SK-N-SH (cell line): ENCODE measurements around the gene PKP4.

ENCODE experiments used
- CHD2 ChIP-seq: fragments of 150-350 bp; IDR thresholded peaks from 2 replicates; pipeline ENCODE4 v1.6.1; 2018; ENCODE audit warnings: low read length; ENCODE audit not compliant: partially characterized antibody
- CTCF ChIP-seq: fragments of 200-600 bp; sonication (generic); IDR thresholded peaks from 2 replicates; pipeline ENCODE4 v1.6.1; 2017; ENCODE audit warnings: antibody characterized with exemption, mild to moderate bottlenecking, moderate library complexity
- PBX3 ChIP-seq: IDR thresholded peaks from 2 replicates; pipeline ENCODE4; 2012
- POLR2AphosphoS5 ChIP-seq: IDR thresholded peaks from 2 replicates; pipeline ENCODE4 v1.6.1; 2012; ENCODE audit warnings: low read depth, low read length
- RCOR1 ChIP-seq: fragments of 150-350 bp; IDR thresholded peaks from 2 replicates; pipeline ENCODE4 v1.6.1; 2017; ENCODE audit warnings: antibody characterized with exemption, low read length
- REST ChIP-seq: IDR thresholded peaks from 2 replicates; pipeline ENCODE4 v1.6.1; 2012; ENCODE audit warnings: mild to moderate bottlenecking, low read depth, low read length, moderate library complexity
- TEAD4 ChIP-seq: IDR thresholded peaks from 2 replicates; pipeline ENCODE4 v1.4.0; 2012; ENCODE audit warnings: mild to moderate bottlenecking, borderline replicate concordance; ENCODE audit not compliant: insufficient read depth
- YY1 ChIP-seq: IDR thresholded peaks from 2 replicates; pipeline ENCODE4 v1.4.0; 2012; ENCODE audit warnings: low read depth, mild to moderate bottlenecking

GRCh38 chr2:158649846-158650245, 193.1 kb downstream of the PKP4 start:
- no peak for TF ChIP-seq CHD2
- TF ChIP-seq CTCF = no peak
- no peak for TF ChIP-seq REST
- no peak for TF ChIP-seq TEAD4
- no peak for TF ChIP-seq YY1
- no peak for TF ChIP-seq RCOR1
- TF ChIP-seq POLR2AphosphoS5 = no peak
- no peak for TF ChIP-seq PBX3
